ENCODE measurements around the gene SF3B4.
"Not testable (repeated sequence)": the region's sequence is repeated elsewhere in the genome, so short reads cannot be mapped to it uniquely, and the experiment has no call there.

The SF3B4 gene

DNA sequence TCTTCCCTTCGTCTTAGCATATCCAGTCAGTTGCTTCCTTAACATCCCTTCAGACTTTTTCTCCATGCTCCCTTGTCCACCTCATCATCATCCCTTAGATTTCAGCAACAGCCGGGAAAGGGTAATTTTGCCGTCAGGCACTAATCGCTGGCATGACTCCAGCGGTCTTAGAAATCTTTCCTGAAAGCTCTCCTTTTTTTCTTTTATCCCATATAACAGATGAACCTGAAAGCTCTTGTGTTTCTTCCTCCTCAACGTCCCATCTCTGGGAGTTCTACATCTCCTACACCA lies 38.7 kb downstream of the SF3B4 start:
- Histone ChIP-seq H3K27me3 (ENCODE audit: insufficient read depth, low read length) (no peaks in the 10 kb centered on the region), H2AFZ (ENCODE audit: low read length, unreplicated experiment) (peak overlapping the region; percentile 10), H3K27ac (ENCODE audit: low read depth, low read length) (peak overlapping the region; percentile 98)

DNA sequence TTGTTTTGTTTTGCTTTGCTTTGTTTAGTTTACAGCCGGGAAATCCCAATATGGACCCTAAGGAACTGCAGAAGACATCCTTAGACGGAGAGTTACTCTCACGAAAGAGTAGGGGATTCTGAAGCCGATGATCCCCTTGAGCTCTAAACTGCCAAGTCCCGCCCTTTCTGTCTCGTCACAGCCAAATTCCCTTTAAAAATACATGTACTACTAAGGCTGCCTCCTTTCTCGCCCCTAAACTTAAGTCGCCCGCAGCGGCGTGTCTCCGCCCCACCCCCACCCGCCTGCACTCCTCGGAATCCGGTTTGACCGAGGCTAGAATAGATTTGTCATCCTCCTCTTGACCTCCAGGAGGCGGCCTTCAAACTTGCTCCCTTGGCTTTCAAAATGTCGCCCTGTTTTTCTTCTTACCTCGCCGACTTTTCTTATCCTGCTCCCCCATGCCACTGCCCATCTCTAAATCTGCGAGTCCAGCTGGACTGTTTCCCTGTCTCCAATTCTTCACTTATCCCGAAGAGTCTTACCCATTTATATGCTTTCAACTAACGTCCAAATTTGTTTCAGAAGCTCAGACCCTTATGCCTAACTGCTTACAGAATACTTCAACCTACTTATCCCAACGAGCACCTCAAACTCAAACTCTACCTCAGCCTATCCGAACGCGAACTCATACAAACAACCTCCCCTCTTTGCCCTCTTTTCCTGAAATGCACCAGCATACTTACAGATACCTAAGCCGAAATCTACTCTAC lies 39.2 kb downstream of the SF3B4 start:
- H3K4me1 ChIP-seq (ENCODE audit: control insufficient read depth, insufficient read depth, low read length, unreplicated experiment), result peaks cover 14% of the 10 kb centered on the region
- peak overlapping the region; percentile 92 for H3K4me3 ChIP-seq (ENCODE audit: low read depth, low read length)
- H3K79me2 ChIP-seq (ENCODE audit: control insufficient read depth, insufficient read depth, low read length, unreplicated experiment), result peaks cover 27% of the 10 kb centered on the region
- no peaks in the 10 kb centered on the region for H3K27me3 ChIP-seq (ENCODE audit: insufficient read depth, low read length)
- no peaks in the 10 kb centered on the region for H3K36me3 ChIP-seq (ENCODE audit: insufficient read depth, low read length)
- H3K27ac ChIP-seq (ENCODE audit: low read depth, low read length), result peak overlapping the region; percentile 98
- H2AFZ ChIP-seq (ENCODE audit: low read length, unreplicated experiment), result peak overlapping the region; percentile 67

More for the DNA sequence above, 38.7 kb downstream of the SF3B4 start:
- Histone ChIP-seq H3K4me3 (ENCODE audit: low read depth, low read length) (peak overlapping the region; percentile 92), H3K36me3 (ENCODE audit: insufficient read depth, low read length) (no peaks in the 10 kb centered on the region), H3K4me1 (ENCODE audit: control insufficient read depth, insufficient read depth, low read length, unreplicated experiment) (peaks cover 13% of the 10 kb centered on the region), H3K79me2 (ENCODE audit: control insufficient read depth, insufficient read depth, low read length, unreplicated experiment) (peaks cover 22% of the 10 kb centered on the region)

DNA sequence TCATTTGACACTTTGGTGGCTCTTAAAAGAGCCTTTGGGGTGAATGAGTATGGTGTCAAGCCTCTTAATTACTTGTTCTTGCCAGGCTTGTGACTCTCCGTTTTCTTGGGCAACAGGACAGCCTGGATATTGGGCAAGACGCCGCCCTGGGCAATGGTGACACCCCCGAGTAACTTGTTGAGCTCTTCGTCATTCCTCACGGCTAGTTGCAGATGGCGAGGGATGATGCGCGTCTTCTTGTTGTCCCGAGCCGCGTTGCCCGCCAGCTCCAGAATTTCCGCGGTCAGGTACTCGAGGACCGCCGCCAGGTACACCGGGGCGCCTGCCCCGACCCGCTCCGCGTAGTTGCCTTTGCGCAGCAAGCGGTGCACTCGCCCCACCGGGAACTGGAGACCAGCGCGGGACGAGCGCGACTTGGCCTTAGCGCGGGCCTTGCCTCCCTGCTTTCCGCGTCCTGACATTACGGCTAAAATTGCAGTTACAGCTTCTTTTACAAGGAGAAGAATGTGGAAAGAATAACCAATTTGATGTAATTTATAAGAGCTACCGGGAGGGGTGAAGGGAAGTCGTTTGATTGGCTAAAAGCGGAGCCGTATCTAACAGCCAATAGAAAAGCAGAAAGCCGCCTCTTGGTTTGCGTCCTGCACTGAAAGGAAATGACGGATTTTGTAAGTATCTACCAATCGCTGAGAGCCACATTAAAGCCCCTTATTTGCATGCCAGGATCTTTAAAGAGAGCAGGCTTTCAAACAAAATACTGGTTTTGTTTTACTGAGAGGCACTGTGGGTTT lies 40.0 kb downstream of the SF3B4 start:
- peak overlapping the region; percentile 67 for H2AFZ ChIP-seq (ENCODE audit: low read length, unreplicated experiment)
- H3K4me1 ChIP-seq (ENCODE audit: control insufficient read depth, insufficient read depth, low read length, unreplicated experiment), result peaks cover 14% of the 10 kb centered on the region
- no peaks in the 10 kb centered on the region for H3K36me3 ChIP-seq (ENCODE audit: insufficient read depth, low read length)
- peaks cover 27% of the 10 kb centered on the region for H3K79me2 ChIP-seq (ENCODE audit: control insufficient read depth, insufficient read depth, low read length, unreplicated experiment)
- no peaks in the 10 kb centered on the region for H3K27me3 ChIP-seq (ENCODE audit: insufficient read depth, low read length)
- H3K27ac ChIP-seq (ENCODE audit: low read depth, low read length), result peak overlapping the region; percentile 98
- H3K4me3 ChIP-seq (ENCODE audit: low read depth, low read length), result peak overlapping the region; percentile 92

DNA sequence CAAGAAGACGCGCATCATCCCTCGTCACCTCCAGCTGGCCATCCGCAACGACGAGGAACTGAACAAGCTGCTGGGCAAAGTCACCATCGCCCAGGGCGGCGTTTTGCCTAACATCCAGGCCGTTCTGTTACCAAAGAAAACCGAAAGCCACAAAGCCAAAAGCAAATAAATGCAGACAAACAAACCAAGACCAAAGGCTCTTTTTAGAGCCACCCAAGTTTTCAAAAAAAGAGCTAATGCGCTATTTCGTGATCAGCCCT lies 40.5 kb downstream of the SF3B4 start:
- not testable (repeated sequence) for H3K36me3 ChIP-seq (ENCODE audit: insufficient read depth, low read length); H3K27me3 ChIP-seq (ENCODE audit: insufficient read depth, low read length); H2AFZ ChIP-seq (ENCODE audit: low read length, unreplicated experiment)
- Histone ChIP-seq H3K4me3 (ENCODE audit: low read depth, low read length) (peak overlapping the region; percentile 92), H3K4me1 (ENCODE audit: control insufficient read depth, insufficient read depth, low read length, unreplicated experiment) (peaks cover 14% of the 10 kb centered on the region), H3K27ac (ENCODE audit: low read depth, low read length) (peak overlapping the region; percentile 98), H3K79me2 (ENCODE audit: control insufficient read depth, insufficient read depth, low read length, unreplicated experiment) (peaks cover 27% of the 10 kb centered on the region)

DNA sequence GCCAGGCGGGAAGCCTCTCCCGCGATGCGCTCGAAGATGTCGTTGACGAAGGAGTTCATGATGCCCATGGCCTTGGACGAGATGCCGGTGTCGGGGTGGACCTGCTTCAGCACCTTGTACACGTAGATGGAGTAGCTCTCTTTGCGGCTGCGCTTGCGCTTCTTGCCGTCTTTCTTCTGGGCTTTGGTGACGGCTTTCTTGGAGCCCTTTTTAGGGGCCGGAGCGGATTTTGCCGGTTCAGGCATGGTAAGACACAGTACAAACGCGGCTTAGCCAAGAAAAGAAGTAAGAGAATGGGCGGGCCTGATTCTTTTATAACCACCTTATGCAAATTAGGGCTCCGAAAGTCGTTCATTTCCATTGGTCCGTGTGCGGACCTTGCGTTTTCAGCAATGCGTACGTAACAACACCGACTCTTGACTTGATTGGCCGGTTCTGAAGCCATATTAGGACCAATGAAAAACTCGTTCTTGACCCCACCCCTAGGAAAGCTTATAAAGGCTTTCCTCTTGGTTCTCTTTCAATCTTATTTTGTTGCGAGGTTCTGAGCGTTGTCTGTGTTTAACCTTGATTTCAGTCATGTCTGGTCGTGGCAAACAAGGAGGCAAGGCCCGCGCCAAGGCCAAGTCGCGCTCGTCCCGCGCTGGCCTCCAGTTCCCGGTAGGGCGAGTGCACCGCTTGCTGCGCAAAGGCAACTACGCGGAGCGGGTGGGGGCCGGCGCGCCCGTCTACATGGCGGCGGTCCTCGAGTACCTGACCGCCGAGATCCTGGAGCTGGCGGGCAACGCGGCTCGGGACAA lies 41.0 kb downstream of the SF3B4 start:
- Histone ChIP-seq H3K4me1 (ENCODE audit: control insufficient read depth, insufficient read depth, low read length, unreplicated experiment) (peaks cover 14% of the 10 kb centered on the region), H3K27ac (ENCODE audit: low read depth, low read length) (peak overlapping the region; percentile 98), H2AFZ (ENCODE audit: low read length, unreplicated experiment) (no peak overlapping the region)

DNA sequence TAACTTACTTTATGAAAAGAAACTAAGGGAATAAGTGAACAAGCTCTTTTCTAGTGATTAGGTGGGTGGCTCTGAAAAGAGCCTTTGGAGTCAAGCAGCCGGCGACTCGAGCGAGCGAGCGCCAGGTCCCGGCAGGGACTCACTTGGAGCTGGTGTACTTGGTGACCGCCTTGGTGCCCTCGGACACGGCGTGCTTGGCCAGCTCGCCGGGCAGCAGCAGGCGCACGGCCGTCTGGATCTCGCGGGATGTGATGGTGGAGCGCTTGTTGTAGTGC lies 41.5 kb downstream of the SF3B4 start:
- not testable (repeated sequence) for H2AFZ ChIP-seq (ENCODE audit: low read length, unreplicated experiment); H3K36me3 ChIP-seq (ENCODE audit: insufficient read depth, low read length); H3K27me3 ChIP-seq (ENCODE audit: insufficient read depth, low read length)
- Histone ChIP-seq H3K4me3 (ENCODE audit: low read depth, low read length) (peak overlapping the region; percentile 92), H3K27ac (ENCODE audit: low read depth, low read length) (peak overlapping the region; percentile 98), H3K4me1 (ENCODE audit: control insufficient read depth, insufficient read depth, low read length, unreplicated experiment) (peaks cover 14% of the 10 kb centered on the region), H3K79me2 (ENCODE audit: control insufficient read depth, insufficient read depth, low read length, unreplicated experiment) (peaks cover 27% of the 10 kb centered on the region)

More for the DNA sequence above, 41.0 kb downstream of the SF3B4 start:
- H3K79me2 ChIP-seq (ENCODE audit: control insufficient read depth, insufficient read depth, low read length, unreplicated experiment), result peaks cover 27% of the 10 kb centered on the region
- H3K4me3 ChIP-seq (ENCODE audit: low read depth, low read length), result peak overlapping the region; percentile 92
- no peaks in the 10 kb centered on the region for H3K27me3 ChIP-seq (ENCODE audit: insufficient read depth, low read length)
- H3K36me3 ChIP-seq (ENCODE audit: insufficient read depth, low read length), result no peaks in the 10 kb centered on the region

DNA sequence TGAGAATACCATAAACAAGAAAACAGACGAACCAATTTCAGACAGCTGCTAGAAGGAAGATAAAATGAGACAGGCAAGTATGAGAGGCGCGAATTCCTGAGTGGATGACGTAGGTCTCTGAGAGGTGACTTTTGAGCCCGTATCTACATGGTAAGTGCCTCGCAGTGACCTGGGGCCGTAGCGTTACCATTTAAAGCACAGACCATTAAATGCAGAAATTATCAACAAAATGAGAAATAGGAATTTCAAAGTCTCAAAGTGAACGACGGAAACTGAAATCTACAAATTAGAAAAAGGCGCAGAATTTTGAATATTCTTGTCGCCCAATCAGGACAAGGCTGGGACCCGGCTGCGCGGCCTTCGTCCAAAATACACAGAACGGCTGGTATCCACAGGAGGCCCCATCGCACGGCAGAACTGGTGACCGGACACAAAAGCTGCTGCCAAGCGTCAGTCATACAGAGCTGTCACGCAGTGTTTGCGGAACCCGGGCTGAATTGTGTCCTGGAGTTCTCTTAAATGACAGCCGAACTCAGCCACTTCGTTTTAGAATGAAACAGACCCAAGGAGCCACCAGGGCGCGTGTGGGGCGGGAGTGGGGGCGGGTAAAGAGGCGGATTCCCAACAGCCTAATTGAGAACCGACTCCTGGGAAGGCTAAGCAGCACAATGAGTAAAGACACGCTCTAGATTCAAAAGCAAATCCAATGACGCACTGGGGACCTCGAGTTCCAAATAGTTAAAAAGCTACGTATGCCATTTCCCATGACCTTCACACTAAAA lies 42.1 kb downstream of the SF3B4 start:
- Histone ChIP-seq H3K79me2 (ENCODE audit: control insufficient read depth, insufficient read depth, low read length, unreplicated experiment) (peaks cover 27% of the 10 kb centered on the region), H3K27ac (ENCODE audit: low read depth, low read length) (peak overlapping the region; percentile 98), H3K36me3 (ENCODE audit: insufficient read depth, low read length) (no peaks in the 10 kb centered on the region), H3K27me3 (ENCODE audit: insufficient read depth, low read length) (no peaks in the 10 kb centered on the region), H3K4me1 (ENCODE audit: control insufficient read depth, insufficient read depth, low read length, unreplicated experiment) (peaks cover 14% of the 10 kb centered on the region), H2AFZ (ENCODE audit: low read length, unreplicated experiment) (no peak overlapping the region), H3K4me3 (ENCODE audit: low read depth, low read length) (peak overlapping the region; percentile 92)

DNA sequence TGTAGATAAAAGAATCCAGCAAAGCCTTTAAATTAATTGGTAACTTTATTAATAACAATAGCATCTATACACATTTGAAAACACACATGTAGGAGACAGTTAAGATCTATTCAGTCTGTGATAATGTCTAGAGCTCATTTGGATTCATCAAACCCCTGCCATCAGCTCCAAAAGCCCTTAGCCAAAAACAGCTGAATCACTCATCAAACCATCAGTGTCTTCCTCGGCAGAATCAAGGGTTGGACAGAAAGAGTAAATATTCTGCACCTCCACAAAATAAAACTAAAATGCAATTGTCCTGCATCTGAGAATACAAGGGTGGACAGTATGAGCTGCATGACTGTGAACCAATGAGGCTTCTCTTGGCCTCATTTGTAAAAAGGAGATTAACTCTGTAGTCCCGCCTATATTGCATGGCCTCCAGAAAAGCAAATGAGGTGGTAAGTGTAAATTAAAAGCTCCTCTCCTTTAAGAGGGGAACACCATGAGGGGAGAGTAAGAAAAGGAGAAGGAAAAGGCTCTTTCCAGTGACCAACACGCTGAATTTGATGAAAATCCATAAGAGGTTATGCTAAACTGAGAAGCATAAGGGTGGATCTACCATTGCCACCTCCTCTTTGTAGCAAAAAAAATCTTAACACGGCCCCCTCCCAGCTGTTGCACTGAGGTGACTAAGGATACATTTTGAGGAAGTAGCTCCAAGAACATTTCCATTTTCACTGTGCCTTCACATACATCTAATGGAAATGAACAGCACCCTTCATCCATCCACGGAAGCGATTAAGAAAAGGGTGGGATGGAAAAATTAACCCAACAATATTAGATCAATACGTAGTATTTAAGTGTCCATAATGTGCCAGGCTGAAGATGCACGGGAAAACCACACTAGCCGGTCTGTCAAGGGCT lies 42.9 kb downstream of the SF3B4 start:
- Histone ChIP-seq H3K27ac (ENCODE audit: low read depth, low read length) (peak overlapping the region; percentile 98), H3K27me3 (ENCODE audit: insufficient read depth, low read length) (no peaks in the 10 kb centered on the region), H3K4me3 (ENCODE audit: low read depth, low read length) (peak overlapping the region; percentile 92), H3K4me1 (ENCODE audit: control insufficient read depth, insufficient read depth, low read length, unreplicated experiment) (peaks cover 14% of the 10 kb centered on the region), H2AFZ (ENCODE audit: low read length, unreplicated experiment) (no peak overlapping the region), H3K36me3 (ENCODE audit: insufficient read depth, low read length) (no peaks in the 10 kb centered on the region), H3K79me2 (ENCODE audit: control insufficient read depth, insufficient read depth, low read length, unreplicated experiment) (peaks cover 27% of the 10 kb centered on the region)

DNA sequence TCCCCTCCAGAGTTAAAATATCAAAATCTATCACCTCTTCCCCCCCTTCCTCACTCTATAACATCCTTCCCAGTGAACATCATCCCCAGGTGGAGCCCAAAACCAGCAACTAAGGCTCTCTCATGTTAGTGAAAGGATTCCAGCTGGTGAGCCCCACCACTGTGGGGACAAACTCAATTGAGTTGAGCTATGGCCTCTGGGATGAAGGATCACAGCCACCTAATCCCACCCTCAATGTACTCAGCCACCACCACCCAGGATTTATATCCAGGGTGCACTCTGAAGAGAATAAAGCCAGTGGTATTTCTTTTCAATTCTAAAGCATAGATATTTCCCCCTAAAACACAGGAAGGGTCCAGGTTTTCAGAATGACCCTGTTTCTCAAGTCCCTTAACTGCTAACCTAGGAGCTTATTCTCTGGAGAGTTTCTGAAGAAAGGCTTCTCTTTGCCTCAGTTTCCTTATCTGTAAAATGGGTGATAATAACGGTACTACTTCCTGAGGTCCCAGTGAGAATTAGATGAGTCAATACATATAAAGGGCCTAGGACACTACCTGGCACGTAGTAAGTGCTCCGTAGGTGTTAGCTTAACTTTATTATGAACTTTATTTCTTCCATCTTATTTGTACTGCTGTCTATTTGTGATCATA lies 43.9 kb downstream of the SF3B4 start:
- Histone ChIP-seq H3K4me1 (ENCODE audit: control insufficient read depth, insufficient read depth, low read length, unreplicated experiment) (peaks cover 9% of the 10 kb centered on the region), H3K4me3 (ENCODE audit: low read depth, low read length) (peak overlapping the region; percentile 92), H3K27me3 (ENCODE audit: insufficient read depth, low read length) (no peaks in the 10 kb centered on the region), H3K27ac (ENCODE audit: low read depth, low read length) (peak overlapping the region; percentile 98; the same call in 1 of the 2 replicates), H3K36me3 (ENCODE audit: insufficient read depth, low read length) (no peaks in the 10 kb centered on the region), H3K79me2 (ENCODE audit: control insufficient read depth, insufficient read depth, low read length, unreplicated experiment) (peaks cover 27% of the 10 kb centered on the region), H2AFZ (ENCODE audit: low read length, unreplicated experiment) (no peak overlapping the region)

All from ACC112 (cell line).